ENCODE measurements around the gene MEI4. TPM values are rescaled to one million over a fixed set of nuclear protein-coding genes. Genes with fewer than 3 reads are reported as not detected.
"Not testable (repeated sequence)": the region's sequence is repeated elsewhere in the genome, so short reads cannot be mapped to it uniquely, and the experiment has no call there.

Gene MEI4
- polyA plus RNA-seq, 1 donor from 2014 or later, result not detected

- no peak for TF ChIP-seq TAF1 (IDR thresholded peaks at IDR 0.05; ENCODE audit: low read depth)
- TF ChIP-seq REST (IDR thresholded peaks at IDR 0.05; ENCODE audit: borderline replicate concordance), result no peak
- TF ChIP-seq POLR2AphosphoS5 (IDR thresholded peaks at IDR 0.05), result no peak
- TF ChIP-seq RAD21 (conservative IDR thresholded peaks at IDR 0.05), result no peak
- no peak for TF ChIP-seq MXI1 (conservative IDR thresholded peaks at IDR 0.05; ENCODE audit: poor library complexity, severe bottlenecking)
- TF ChIP-seq EZH2 (IDR thresholded peaks at IDR 0.05; ENCODE audit: borderline replicate concordance, insufficient read depth, low read length, poor library complexity, severe bottlenecking), result no peak
- Histone ChIP-seq H3K79me2 (replicated peaks; ENCODE audit: insufficient read depth, low read length) (no peaks in the 10 kb centered on the region), H3K27ac (ENCODE audit: low read length) (no peak overlapping the region), H3K4me2 (ENCODE audit: low read length) (no peak overlapping the region), H3K9me2 (ENCODE audit: insufficient read depth, low read length) (no peaks in the 10 kb centered on the region), H3K9me3 (ENCODE audit: low read length) (no peaks in the 10 kb centered on the region), H3K36me3 (ENCODE audit: insufficient read depth, low read length) (no peaks in the 10 kb centered on the region), H3K4me3 (ENCODE audit: low read length) (no peak overlapping the region), H3F3A (ENCODE audit: insufficient read depth, low read length, poor library complexity, severe bottlenecking) (no peaks in the 10 kb centered on the region), H3K9ac (ENCODE audit: low read length) (no peak overlapping the region), H3K27me3 (ENCODE audit: insufficient read depth, low read depth, low read length) (no peaks in the 10 kb centered on the region), H4K20me1 (ENCODE audit: insufficient read depth) (no peaks in the 10 kb centered on the region), H2AFZ (ENCODE audit: low read depth, low read length) (no peak overlapping the region)
Measured at GRCh38 chr6:77653816-77654215, 977 bp downstream of the MEI4 start.

DNA sequence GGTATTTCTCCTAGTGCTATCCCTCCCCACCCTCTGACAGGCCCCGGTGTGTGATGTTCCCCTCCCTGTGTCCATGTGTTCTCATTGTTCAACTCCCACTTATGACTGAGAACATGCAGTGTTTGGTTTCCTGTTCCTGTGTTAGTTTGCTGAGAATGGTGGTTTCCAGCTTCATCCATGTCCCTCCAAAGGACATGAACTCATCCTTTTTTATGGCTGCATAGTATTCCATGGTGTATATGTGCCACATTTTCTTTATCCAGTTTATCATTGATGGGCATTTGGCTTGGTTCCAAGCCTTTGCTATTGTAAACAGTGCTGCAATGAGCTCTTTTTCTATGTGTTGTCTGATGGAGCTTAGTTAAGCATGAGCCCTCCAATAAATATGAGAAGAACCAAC lies 2.2 kb downstream of the MEI4 start:
- not testable (repeated sequence) for H3F3A ChIP-seq (ENCODE audit: insufficient read depth, low read length, poor library complexity, severe bottlenecking); H3K9ac ChIP-seq (ENCODE audit: low read length); H3K79me2 ChIP-seq (replicated peaks; ENCODE audit: insufficient read depth, low read length); H3K27me3 ChIP-seq (ENCODE audit: insufficient read depth, low read depth, low read length); H3K4me3 ChIP-seq (ENCODE audit: low read length); H3K36me3 ChIP-seq (ENCODE audit: insufficient read depth, low read length); H3K9me3 ChIP-seq (ENCODE audit: low read length); H4K20me1 ChIP-seq (ENCODE audit: insufficient read depth); H3K9me2 ChIP-seq (ENCODE audit: insufficient read depth, low read length); H2AFZ ChIP-seq (ENCODE audit: low read depth, low read length); H3K4me2 ChIP-seq (ENCODE audit: low read length); H3K27ac ChIP-seq (ENCODE audit: low read length)

GRCh38 chr6:77656999-77657764 lies 4.3 kb downstream of the MEI4 start:
- Histone ChIP-seq H3K36me3 (ENCODE audit: insufficient read depth, low read length) (no peaks in the 10 kb centered on the region), H3K9me2 (ENCODE audit: insufficient read depth, low read length) (no peaks in the 10 kb centered on the region), H3K9ac (ENCODE audit: low read length) (no peak overlapping the region), H2AFZ (ENCODE audit: low read depth, low read length) (no peak overlapping the region), H3K9me3 (ENCODE audit: low read length) (no peaks in the 10 kb centered on the region), H4K20me1 (ENCODE audit: insufficient read depth) (no peaks in the 10 kb centered on the region), H3K27me3 (ENCODE audit: insufficient read depth, low read depth, low read length) (no peaks in the 10 kb centered on the region), H3K4me3 (ENCODE audit: low read length) (no peak overlapping the region), H3K79me2 (replicated peaks; ENCODE audit: insufficient read depth, low read length) (no peaks in the 10 kb centered on the region), H3K27ac (ENCODE audit: low read length) (no peak overlapping the region), H3F3A (ENCODE audit: insufficient read depth, low read length, poor library complexity, severe bottlenecking) (no peaks in the 10 kb centered on the region), H3K4me2 (ENCODE audit: low read length) (no peak overlapping the region)
- TF ChIP-seq, protein P1, sequence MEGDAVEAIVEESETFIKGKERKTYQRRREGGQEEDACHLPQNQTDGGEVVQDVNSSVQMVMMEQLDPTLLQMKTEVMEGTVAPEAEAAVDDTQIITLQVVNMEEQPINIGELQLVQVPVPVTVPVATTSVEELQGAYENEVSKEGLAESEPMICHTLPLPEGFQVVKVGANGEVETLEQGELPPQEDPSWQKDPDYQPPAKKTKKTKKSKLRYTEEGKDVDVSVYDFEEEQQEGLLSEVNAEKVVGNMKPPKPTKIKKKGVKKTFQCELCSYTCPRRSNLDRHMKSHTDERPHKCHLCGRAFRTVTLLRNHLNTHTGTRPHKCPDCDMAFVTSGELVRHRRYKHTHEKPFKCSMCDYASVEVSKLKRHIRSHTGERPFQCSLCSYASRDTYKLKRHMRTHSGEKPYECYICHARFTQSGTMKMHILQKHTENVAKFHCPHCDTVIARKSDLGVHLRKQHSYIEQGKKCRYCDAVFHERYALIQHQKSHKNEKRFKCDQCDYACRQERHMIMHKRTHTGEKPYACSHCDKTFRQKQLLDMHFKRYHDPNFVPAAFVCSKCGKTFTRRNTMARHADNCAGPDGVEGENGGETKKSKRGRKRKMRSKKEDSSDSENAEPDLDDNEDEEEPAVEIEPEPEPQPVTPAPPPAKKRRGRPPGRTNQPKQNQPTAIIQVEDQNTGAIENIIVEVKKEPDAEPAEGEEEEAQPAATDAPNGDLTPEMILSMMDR (IDR thresholded peaks at IDR 0.05; ENCODE audit: poor library complexity, severe bottlenecking), result no peak
- TF ChIP-seq MXI1 (conservative IDR thresholded peaks at IDR 0.05; ENCODE audit: poor library complexity, severe bottlenecking) (no peak), SMC3 (conservative IDR thresholded peaks at IDR 0.05; ENCODE audit: poor library complexity) (no peak), POLR2AphosphoS5 (IDR thresholded peaks at IDR 0.05) (no peak), REST (IDR thresholded peaks at IDR 0.05; ENCODE audit: borderline replicate concordance) (no peak), RAD21 (conservative IDR thresholded peaks at IDR 0.05) (no peak), EP300 (conservative IDR thresholded peaks at IDR 0.05; ENCODE audit: poor library complexity, severe bottlenecking) (no peak), EZH2 (IDR thresholded peaks at IDR 0.05; ENCODE audit: borderline replicate concordance, insufficient read depth, low read length, poor library complexity, severe bottlenecking) (no peak), TAF1 (IDR thresholded peaks at IDR 0.05; ENCODE audit: low read depth) (no peak)
